ENCODE results near the gene ARPC1B. TPM values are rescaled to one million over a fixed set of nuclear protein-coding genes. Genes with fewer than 3 reads are reported as not detected.
A peak's percentile ranks its signal among the peaks of the same experiment; 100 is the strongest.

ARPC1B gene
- total RNA-seq (2014; rRNA removed; shearing (Covaris generic)) (93.2 and 132 TPM in 2 replicates), polyA plus RNA-seq (2016; fragmentation: Nextera tagmentation; extraction: Ambion mirVana) (89.7 and 101 TPM in 2 replicates)
- long read RNA-seq, transcript ARPC1B-201 (10 exons, 1,564 nt), result major isoform, 79 of 89 reads
- long read RNA-seq, partial matches to known transcripts, result 3 of 89 reads
- long read RNA-seq, other reads (novel, unspliced or antisense), result 3 of 89 reads

DNA sequence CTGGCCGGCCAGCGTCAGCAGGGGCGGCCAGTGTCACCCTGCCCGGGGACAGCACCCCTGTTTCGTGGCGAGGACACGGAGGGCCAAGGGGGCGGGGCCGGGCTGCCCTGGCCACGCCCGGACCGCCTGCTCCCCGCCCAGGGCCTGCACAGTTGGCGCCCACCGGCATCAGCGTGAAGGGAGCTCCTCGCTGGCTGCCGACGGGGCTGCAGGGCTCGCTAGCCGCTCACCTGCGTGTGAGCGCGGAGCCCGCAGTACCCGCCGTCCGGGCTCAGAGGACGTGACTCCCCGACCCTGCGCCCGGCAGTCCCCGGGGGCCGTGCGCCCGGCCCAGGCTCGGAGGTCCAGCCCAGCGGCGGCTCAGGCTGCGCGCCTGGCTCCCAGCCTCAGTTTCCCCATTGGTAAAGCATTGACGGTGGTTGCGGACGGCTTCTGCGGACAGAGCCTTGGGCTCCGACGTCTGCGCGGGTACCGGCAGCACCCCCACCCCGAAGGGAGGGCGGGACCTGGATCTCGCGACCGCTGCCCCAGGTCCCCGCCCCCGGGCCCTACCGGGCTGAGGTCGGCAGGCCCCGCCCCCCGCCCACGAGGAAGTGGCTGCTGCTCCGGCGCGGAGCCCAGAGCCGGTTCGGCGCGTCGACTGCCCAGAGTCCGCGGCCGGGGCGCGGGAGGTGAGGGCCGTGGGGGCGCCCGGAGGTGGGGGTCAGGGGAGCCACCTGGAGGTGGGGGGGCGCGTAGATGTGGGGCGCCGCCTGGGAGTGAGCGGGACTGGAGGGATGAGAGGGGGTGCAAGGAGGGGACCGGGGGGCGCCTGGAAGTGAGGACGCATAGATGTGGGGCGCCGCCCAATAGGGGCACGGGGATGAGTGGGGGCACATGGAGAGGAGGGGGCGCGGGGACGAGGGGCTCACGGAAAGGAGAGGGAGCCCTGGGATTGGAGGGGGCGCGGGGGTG is at the start of gene ARPC1B:
TSS of gene ARPC1B (plus strand) at position 620 of the 954 bp plus-strand sequence. CDS start 10,985 bp downstream, outside the sequence.
- Histone ChIP-seq H3F3A (replicated peaks; ENCODE audit: low read depth) (0 out of 2 replicates have a peak, but pooled peaks cover 6% of the 10 kb centered on the region), H3K9me2 (ENCODE audit: insufficient read depth) (no peaks in the 10 kb centered on the region), H3K36me3 (ENCODE audit: insufficient read depth) (no peaks in the 10 kb centered on the region), H3K27me3 (ENCODE audit: insufficient read depth) (no peaks in the 10 kb centered on the region), H3K4me1 (ENCODE audit: insufficient read depth) (0 out of 2 replicates have a peak, but pooled peaks cover 1% of the 10 kb centered on the region), H3K4me3 (peak within 1 kb of the TSS; percentile 90), H2AFZ (peak within 1 kb of the TSS; percentile 87), H4K20me1 (replicated peaks; ENCODE audit: insufficient read depth) (peaks cover 21% of the 10 kb centered on the region), H3K27ac (ENCODE audit: low read depth) (0 out of 2 replicates have a peak within 1 kb of the TSS, but pooled peaks have one; percentile 50), H3K4me2 (peak within 1 kb of the TSS; percentile 87), H3K79me2 (replicated peaks; ENCODE audit: insufficient read depth) (peaks cover 21% of the 10 kb centered on the region)
- peaks cover 12% of the 10 kb centered on the region for H3K36me3 Mint-ChIP-seq (ENCODE audit: low read depth)
- H3K27ac Mint-ChIP-seq, result no peak within 1 kb of the TSS; the same call in 1 of the 2 replicates
- H3K27me3 Mint-ChIP-seq (ENCODE audit: insufficient read depth, low read depth, poor library complexity), result peaks cover 14% of the 10 kb centered on the region
- H3K4me1 Mint-ChIP-seq, result peaks cover 7% of the 10 kb centered on the region
- H3K4me3 Mint-ChIP-seq, result peak within 1 kb of the TSS; percentile 77
- TF ChIP-seq POLR2AphosphoS5 (IDR thresholded peaks at IDR 0.05; ENCODE audit: low read depth) (peak; percentile 92), NANOG (IDR thresholded peaks at IDR 0.05; ENCODE audit: borderline replicate concordance) (no peak)
- H3K9me3 Mint-ChIP-seq, result no peaks in the 10 kb centered on the region
- peak; percentile 87 for DNase-seq (ENCODE audit: low spot score)
- peak; percentile 76 for ATAC-seq

DNA sequence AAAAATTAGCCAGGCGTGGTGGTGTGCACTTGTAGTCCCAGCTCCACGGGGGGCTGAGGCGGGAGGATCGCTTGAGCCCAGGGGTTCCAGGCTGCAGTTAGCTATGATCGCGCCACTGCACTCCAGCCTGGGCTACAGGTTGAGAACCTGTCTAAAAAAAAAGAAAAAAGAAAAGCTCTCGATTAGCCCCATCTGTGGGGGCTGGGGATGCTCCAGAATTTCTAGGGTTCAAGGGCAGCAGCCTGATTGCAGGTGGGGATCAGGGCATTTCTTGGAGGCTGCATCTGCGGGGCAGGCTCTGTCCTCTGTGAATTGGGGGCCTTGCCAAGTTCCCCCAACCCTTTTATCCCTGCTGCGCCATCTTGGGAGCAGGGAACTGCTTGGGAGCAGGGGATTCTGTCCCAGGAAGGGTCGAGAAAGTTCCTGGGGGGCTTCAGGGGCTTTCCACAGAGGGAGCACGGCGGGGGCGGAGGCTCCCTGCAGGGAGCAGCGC is 49.5 kb upstream of the ARPC1B start:
- H2AFZ ChIP-seq, result peak overlapping the region; percentile 98
- H3F3A ChIP-seq (replicated peaks; ENCODE audit: low read depth), result 0 out of 2 replicates have a peak, but pooled peaks cover 5% of the 10 kb centered on the region
- peak overlapping the region; percentile 80 for H3K4me3 Mint-ChIP-seq
- peak; percentile 17 for DNase-seq (ENCODE audit: low spot score)
- H3K27me3 ChIP-seq (ENCODE audit: insufficient read depth), result no peaks in the 10 kb centered on the region
- ATAC-seq, result peak; percentile 24
- no peaks in the 10 kb centered on the region for H3K9me3 Mint-ChIP-seq
- peak overlapping the region; percentile 99 for H3K4me3 ChIP-seq
- peaks cover 16% of the 10 kb centered on the region for H3K4me1 ChIP-seq (ENCODE audit: insufficient read depth)
- no peaks in the 10 kb centered on the region; the same call in 2 of the 3 replicates for H3K36me3 Mint-ChIP-seq (ENCODE audit: low read depth)
- peaks cover 16% of the 10 kb centered on the region for H3K4me1 Mint-ChIP-seq
- H3K27ac Mint-ChIP-seq, result peak overlapping the region; percentile 72; the same call in 1 of the 2 replicates
- H3K4me2 ChIP-seq, result peak overlapping the region; percentile 97
- H3K27me3 Mint-ChIP-seq (ENCODE audit: insufficient read depth, low read depth, poor library complexity), result peaks cover 9% of the 10 kb centered on the region
- H3K36me3 ChIP-seq (ENCODE audit: insufficient read depth), result no peaks in the 10 kb centered on the region
- H4K20me1 ChIP-seq (replicated peaks; ENCODE audit: insufficient read depth), result peaks cover 20% of the 10 kb centered on the region; the same call in 1 of the 2 replicates
- peaks cover 41% of the 10 kb centered on the region for H3K79me2 ChIP-seq (replicated peaks; ENCODE audit: insufficient read depth)
- H3K9me2 ChIP-seq (ENCODE audit: insufficient read depth), result no peaks in the 10 kb centered on the region
- peak overlapping the region; percentile 90; the same call in 1 of the 2 replicates for H3K27ac ChIP-seq (ENCODE audit: low read depth)
- TF ChIP-seq POLR2AphosphoS5 (IDR thresholded peaks at IDR 0.05; ENCODE audit: low read depth), result no peak
- TF ChIP-seq, protein P1, sequence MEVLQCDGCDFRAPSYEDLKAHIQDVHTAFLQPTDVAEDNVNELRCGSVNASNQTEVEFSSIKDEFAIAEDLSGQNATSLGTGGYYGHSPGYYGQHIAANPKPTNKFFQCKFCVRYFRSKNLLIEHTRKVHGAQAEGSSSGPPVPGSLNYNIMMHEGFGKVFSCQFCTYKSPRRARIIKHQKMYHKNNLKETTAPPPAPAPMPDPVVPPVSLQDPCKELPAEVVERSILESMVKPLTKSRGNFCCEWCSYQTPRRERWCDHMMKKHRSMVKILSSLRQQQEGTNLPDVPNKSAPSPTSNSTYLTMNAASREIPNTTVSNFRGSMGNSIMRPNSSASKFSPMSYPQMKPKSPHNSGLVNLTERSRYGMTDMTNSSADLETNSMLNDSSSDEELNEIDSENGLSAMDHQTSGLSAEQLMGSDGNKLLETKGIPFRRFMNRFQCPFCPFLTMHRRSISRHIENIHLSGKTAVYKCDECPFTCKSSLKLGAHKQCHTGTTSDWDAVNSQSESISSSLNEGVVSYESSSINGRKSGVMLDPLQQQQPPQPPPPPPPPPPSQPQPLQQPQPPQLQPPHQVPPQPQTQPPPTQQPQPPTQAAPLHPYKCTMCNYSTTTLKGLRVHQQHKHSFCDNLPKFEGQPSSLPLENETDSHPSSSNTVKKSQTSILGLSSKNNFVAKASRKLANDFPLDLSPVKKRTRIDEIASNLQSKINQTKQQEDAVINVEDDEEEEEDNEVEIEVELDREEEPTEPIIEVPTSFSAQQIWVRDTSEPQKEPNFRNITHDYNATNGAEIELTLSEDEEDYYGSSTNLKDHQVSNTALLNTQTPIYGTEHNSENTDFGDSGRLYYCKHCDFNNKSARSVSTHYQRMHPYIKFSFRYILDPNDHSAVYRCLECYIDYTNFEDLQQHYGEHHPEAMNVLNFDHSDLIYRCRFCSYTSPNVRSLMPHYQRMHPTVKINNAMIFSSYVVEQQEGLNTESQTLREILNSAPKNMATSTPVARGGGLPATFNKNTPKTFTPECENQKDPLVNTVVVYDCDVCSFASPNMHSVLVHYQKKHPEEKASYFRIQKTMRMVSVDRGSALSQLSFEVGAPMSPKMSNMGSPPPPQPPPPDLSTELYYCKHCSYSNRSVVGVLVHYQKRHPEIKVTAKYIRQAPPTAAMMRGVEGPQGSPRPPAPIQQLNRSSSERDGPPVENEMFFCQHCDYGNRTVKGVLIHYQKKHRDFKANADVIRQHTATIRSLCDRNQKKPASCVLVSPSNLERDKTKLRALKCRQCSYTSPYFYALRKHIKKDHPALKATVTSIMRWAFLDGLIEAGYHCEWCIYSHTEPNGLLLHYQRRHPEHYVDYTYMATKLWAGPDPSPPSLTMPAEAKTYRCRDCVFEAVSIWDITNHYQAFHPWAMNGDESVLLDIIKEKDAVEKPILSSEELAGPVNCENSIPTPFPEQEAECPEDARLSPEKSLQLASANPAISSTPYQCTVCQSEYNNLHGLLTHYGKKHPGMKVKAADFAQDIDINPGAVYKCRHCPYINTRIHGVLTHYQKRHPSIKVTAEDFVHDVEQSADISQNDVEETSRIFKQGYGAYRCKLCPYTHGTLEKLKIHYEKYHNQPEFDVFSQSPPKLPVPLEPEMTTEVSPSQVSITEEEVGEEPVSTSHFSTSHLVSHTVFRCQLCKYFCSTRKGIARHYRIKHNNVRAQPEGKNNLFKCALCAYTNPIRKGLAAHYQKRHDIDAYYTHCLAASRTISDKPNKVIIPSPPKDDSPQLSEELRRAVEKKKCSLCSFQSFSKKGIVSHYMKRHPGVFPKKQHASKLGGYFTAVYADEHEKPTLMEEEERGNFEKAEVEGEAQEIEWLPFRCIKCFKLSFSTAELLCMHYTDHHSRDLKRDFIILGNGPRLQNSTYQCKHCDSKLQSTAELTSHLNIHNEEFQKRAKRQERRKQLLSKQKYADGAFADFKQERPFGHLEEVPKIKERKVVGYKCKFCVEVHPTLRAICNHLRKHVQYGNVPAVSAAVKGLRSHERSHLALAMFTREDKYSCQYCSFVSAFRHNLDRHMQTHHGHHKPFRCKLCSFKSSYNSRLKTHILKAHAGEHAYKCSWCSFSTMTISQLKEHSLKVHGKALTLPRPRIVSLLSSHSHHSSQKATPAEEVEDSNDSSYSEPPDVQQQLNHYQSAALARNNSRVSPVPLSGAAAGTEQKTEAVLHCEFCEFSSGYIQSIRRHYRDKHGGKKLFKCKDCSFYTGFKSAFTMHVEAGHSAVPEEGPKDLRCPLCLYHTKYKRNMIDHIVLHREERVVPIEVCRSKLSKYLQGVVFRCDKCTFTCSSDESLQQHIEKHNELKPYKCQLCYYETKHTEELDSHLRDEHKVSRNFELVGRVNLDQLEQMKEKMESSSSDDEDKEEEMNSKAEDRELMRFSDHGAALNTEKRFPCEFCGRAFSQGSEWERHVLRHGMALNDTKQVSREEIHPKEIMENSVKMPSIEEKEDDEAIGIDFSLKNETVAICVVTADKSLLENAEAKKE (CRISPR knock-in tag; IDR thresholded peaks at IDR 0.05), result no peak
- TF ChIP-seq STAT1 (IDR thresholded peaks at IDR 0.05; ENCODE audit: unreplicated experiment), result no peak
- TF ChIP-seq EZH2phosphoT487 (IDR thresholded peaks at IDR 0.05; ENCODE audit: unreplicated experiment), result no peak
- TF ChIP-seq, protein P2, sequence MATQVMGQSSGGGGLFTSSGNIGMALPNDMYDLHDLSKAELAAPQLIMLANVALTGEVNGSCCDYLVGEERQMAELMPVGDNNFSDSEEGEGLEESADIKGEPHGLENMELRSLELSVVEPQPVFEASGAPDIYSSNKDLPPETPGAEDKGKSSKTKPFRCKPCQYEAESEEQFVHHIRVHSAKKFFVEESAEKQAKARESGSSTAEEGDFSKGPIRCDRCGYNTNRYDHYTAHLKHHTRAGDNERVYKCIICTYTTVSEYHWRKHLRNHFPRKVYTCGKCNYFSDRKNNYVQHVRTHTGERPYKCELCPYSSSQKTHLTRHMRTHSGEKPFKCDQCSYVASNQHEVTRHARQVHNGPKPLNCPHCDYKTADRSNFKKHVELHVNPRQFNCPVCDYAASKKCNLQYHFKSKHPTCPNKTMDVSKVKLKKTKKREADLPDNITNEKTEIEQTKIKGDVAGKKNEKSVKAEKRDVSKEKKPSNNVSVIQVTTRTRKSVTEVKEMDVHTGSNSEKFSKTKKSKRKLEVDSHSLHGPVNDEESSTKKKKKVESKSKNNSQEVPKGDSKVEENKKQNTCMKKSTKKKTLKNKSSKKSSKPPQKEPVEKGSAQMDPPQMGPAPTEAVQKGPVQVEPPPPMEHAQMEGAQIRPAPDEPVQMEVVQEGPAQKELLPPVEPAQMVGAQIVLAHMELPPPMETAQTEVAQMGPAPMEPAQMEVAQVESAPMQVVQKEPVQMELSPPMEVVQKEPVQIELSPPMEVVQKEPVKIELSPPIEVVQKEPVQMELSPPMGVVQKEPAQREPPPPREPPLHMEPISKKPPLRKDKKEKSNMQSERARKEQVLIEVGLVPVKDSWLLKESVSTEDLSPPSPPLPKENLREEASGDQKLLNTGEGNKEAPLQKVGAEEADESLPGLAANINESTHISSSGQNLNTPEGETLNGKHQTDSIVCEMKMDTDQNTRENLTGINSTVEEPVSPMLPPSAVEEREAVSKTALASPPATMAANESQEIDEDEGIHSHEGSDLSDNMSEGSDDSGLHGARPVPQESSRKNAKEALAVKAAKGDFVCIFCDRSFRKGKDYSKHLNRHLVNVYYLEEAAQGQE (IDR thresholded peaks at IDR 0.05; ENCODE audit: unreplicated experiment), result no peak
- no peak for TF ChIP-seq CREB1 (CRISPR knock-in tag; IDR thresholded peaks at IDR 0.05; ENCODE audit: low read depth)
- no peak for TF ChIP-seq ZNF331 (CRISPR knock-in tag; IDR thresholded peaks at IDR 0.05; ENCODE audit: low read depth)

Measured in GM23338 (cell line).